Measurements from ENCODE around the gene ERICH4. TPM values are rescaled to one million over a fixed set of nuclear protein-coding genes. Genes with fewer than 3 reads are reported as not detected.
A peak's percentile ranks its signal among the peaks of the same experiment; 100 is the strongest.

The ERICH4 gene
- total RNA-seq, 1 donor from 2014 or later = not detected

- intact Hi-C loops (cut with DNase I) = no loop called here
- Histone ChIP-seq H3K9me3 (no peaks in the 10 kb centered on the region), H3K4me1 (peaks cover 19% of the 10 kb centered on the region), H3K36me3 (peaks cover 11% of the 10 kb centered on the region), H3K27me3 (no peaks in the 10 kb centered on the region), H3K4me3 (peak overlapping the region; percentile 76), H3K27ac (no peak overlapping the region)
- no peak for DNase-seq
- ATAC-seq = no peak
- TF ChIP-seq CTCF (IDR thresholded peaks at IDR 0.05) = no peak
Measured at GRCh38 chr19:41399091-41399490, 43.9 kb upstream of the ERICH4 start.

- Histone ChIP-seq H3K9me3 (no peaks in the 10 kb centered on the region), H3K27me3 (no peaks in the 10 kb centered on the region), H3K4me3 (no peak overlapping the region), H3K27ac (no peak overlapping the region), H3K36me3 (peaks cover 11% of the 10 kb centered on the region), H3K4me1 (peaks cover 19% of the 10 kb centered on the region)
- TF ChIP-seq CTCF (IDR thresholded peaks at IDR 0.05) = no peak
- intact Hi-C loops (cut with DNase I) = no loop called here
- ATAC-seq (no peak), DNase-seq (no peak)
Measured at GRCh38 chr19:41399525-41399924, 43.4 kb upstream of the ERICH4 start.

GRCh38 chr19:41401483-41401882, 41.5 kb upstream of the ERICH4 start:
- Histone ChIP-seq H3K36me3 (peaks cover 11% of the 10 kb centered on the region), H3K27me3 (no peaks in the 10 kb centered on the region), H3K4me1 (peaks cover 20% of the 10 kb centered on the region), H3K4me3 (no peak overlapping the region), H3K27ac (no peak overlapping the region), H3K9me3 (no peaks in the 10 kb centered on the region)
- TF ChIP-seq CTCF (IDR thresholded peaks at IDR 0.05) = no peak
- no peak for DNase-seq
- no peak for ATAC-seq
- intact Hi-C loops (cut with DNase I) = no loop called here

GRCh38 chr19:41402010-41402409, 40.9 kb upstream of the ERICH4 start:
- Histone ChIP-seq H3K9me3 (no peaks in the 10 kb centered on the region), H3K4me3 (no peak overlapping the region), H3K4me1 (peaks cover 24% of the 10 kb centered on the region), H3K36me3 (peaks cover 11% of the 10 kb centered on the region), H3K27ac (no peak overlapping the region), H3K27me3 (no peaks in the 10 kb centered on the region)
- TF ChIP-seq CTCF (IDR thresholded peaks at IDR 0.05) = no peak
- intact Hi-C loops (cut with DNase I) = no loop called here
- ATAC-seq (no peak), DNase-seq (no peak)

- H3K27ac ChIP-seq = no peak overlapping the region
- intact Hi-C loops (cut with DNase I) = no loop called here
- TF ChIP-seq CTCF (IDR thresholded peaks at IDR 0.05) = no peak
- H3K9me3 ChIP-seq = no peaks in the 10 kb centered on the region
- peaks cover 35% of the 10 kb centered on the region for H3K4me1 ChIP-seq
- H3K4me3 ChIP-seq = no peak overlapping the region
- peaks cover 11% of the 10 kb centered on the region for H3K36me3 ChIP-seq
- no peaks in the 10 kb centered on the region for H3K27me3 ChIP-seq
- ATAC-seq = no peak
- DNase-seq = no peak
Measured at GRCh38 chr19:41403181-41403970, 39.6 kb upstream of the ERICH4 start.
